Head of caudate nucleus (tissue), 42 donors: ENCODE data around the gene GPC3.
A peak's percentile ranks its signal among the peaks of the same experiment; 100 is the strongest.
"Not testable (repeated sequence)": the region's sequence is repeated elsewhere in the genome, so short reads cannot be mapped to it uniquely, and the experiment has no call there.

ENCODE experiments used
- DNase-seq, 42 donors: peaks; one replicate each; pipeline versions ENCODE4 v3.0.0 to v3.0.0-alpha.2; 2020 to 2021; ENCODE audit warnings: mixed read lengths in 7 of 42
- intact Hi-C: fragments of 100-400 bp; cut with DNase I; formaldehyde crosslinking; loops from one replicate; pipeline ENCODE4 v1.15.0; 2022

The GPC3 gene

GRCh38 chrX:133818019-133818418, 167.4 kb downstream of the GPC3 start:
- intact Hi-C loops, result no loop called here
- DNase-seq, result no peak

GRCh38 chrX:133815496-133815895, 169.9 kb downstream of the GPC3 start:
- intact Hi-C loops, result no loop called here
- DNase-seq, result no peak

GRCh38 chrX:133813971-133814370, 171.4 kb downstream of the GPC3 start:
- intact Hi-C loops, result no loop called here
- DNase-seq, result no peak

GRCh38 chrX:133812402-133812801, 173.0 kb downstream of the GPC3 start:
- DNase-seq, result no peak
- intact Hi-C loops, result no loop called here

DNA sequence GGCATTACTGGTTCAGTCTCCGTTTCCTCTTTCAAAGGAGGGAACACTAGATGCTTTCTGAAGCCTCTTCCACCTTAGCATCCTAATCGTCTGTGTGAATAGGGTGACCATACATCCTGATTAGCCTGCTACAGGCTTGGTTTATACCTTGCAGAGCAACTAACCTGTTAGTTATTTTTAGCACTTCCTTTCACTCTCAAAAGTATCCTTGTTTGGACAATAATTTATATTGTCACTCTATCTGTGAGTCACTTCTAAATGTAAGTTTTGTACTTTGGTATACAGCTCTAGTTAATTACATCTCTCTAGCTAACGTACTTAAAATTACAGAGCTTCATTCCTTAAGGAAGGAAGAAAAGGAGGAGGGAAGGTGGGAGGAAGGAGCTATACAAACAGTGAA, 174.5 kb downstream of the GPC3 start:
- intact Hi-C loops, result no loop called here
- no peak for DNase-seq

DNA sequence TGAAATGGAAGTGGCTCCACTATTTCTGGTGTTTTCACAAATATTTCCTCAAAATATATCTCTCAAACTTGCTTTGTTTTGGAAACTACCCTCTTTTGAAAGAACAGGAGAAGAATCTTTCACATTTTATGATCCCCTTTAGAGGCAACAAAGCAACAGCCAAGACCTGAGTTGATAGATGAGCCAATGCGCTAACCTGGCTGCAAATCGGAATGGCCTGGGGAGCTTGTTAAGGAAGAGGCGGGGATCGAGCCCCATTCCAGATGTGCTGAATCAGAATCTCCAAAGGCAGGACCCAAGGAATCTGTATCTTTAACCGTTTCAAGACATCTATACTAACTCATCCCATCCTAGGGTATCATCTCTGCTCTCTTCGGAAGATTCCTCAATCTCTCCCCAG, 181.3 kb downstream of the GPC3 start:
- intact Hi-C loops, result no loop called here
- DNase-seq, result no peak

- no peak for DNase-seq
- intact Hi-C loops, result loop anchor here (10.0 kb wide), 1 partner anchor 599 kb away; no protein-coding TSS in a partner anchor
Measured at GRCh38 chrX:133796282-133796681, 189.1 kb downstream of the GPC3 start.

- intact Hi-C loops, result loop anchor here (10.0 kb wide), 1 partner anchor 601 kb away; no protein-coding TSS in a partner anchor
- no peak for DNase-seq
Measured at GRCh38 chrX:133794126-133794525, 191.3 kb downstream of the GPC3 start.

DNA sequence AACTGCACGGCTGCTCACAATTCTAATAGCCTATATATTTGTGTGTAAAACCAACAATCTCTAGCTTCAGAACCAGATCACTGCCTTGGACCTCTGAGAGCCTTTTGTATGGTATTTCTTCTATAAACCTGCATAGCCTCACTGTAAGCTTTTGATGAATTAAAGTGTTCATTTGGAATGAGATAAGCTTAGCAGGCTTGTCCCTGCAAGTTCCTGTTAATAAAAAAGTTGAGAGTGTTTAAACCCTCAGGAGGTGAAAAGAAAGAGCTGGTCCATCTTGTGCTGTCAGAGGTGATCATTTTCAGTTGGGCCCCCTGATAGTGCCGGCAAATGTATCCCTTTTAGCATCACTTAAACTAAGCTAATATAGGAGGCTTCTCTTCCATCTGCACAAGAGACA, 191.8 kb downstream of the GPC3 start:
- intact Hi-C loops, result loop anchor here (10.0 kb wide), 1 partner anchor 601 kb away; no protein-coding TSS in a partner anchor

GRCh38 chrX:133792198-133792953, 193.0 kb downstream of the GPC3 start:
- peak; percentile 32 to 88 (median 72) for DNase-seq
- intact Hi-C loops, result loop anchor here (10.0 kb wide), 1 partner anchor 602 kb away; no protein-coding TSS in a partner anchor

More for the DNA sequence above, 191.8 kb downstream of the GPC3 start:
- DNase-seq, result no peak

GRCh38 chrX:133789829-133790228, 195.6 kb downstream of the GPC3 start:
- intact Hi-C loops, result loop anchor here (10.0 kb wide), 1 partner anchor 605 kb away; no protein-coding TSS in a partner anchor

GRCh38 chrX:133786382-133786781, 199.0 kb downstream of the GPC3 start:
- intact Hi-C loops, result no loop called here
- no peak for DNase-seq

More at GRCh38 chrX:133789829-133790228, 195.6 kb downstream of the GPC3 start:
- DNase-seq, result no peak

- DNase-seq, result peak in 1 of 42 donors; percentile 1
- intact Hi-C loops, result no loop called here
Measured at GRCh38 chrX:133783274-133783673, 202.1 kb downstream of the GPC3 start.

DNA sequence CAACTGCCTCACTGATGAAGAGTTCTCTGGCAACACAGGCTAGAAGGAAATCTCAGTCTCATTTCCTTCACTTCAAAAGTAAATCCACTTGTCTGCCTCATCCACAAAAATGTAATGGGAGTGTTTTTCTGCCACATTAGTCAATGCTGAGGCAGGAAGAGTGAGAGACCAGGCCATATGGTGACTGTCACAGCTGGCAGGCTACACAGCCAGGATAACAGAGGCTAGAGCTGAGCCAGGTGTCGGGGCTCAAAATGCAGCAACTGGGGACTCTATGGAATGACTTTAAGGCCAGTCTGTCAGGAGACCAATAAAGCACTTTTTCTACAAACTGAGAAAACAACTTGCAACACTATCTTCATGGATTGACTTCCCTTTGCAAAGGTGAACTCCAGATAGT, 204.2 kb downstream of the GPC3 start:
- intact Hi-C loops, result no loop called here
- no peak for DNase-seq

GRCh38 chrX:133776072-133776471, 209.3 kb downstream of the GPC3 start:
- intact Hi-C loops, result no loop called here
- DNase-seq, result peak in 21 of 42 donors; percentile 3 to 63 (median 19)

DNA sequence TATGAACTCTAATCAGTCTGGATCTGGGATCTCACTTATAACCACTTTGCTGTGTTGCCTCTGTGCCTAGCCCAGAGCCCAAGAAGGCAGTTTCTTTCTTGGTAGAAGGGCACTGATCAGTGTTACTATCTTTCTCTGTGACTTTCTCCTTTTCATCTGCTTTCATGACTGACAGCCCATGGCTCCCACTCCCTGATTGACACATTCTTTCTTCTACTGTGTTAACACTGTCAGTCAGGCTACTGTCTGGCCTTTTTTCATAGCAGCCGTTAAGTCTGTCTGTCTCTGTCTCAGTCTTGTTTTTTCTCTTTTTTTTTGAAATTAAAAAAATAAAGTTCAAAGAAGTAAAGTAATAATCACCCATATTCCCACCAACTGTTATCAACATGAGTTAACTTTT, 210.6 kb downstream of the GPC3 start:
- intact Hi-C loops, result no loop called here
- no peak for DNase-seq

GRCh38 chrX:133771086-133771646, 214.2 kb downstream of the GPC3 start:
- intact Hi-C loops, result no loop called here

DNA sequence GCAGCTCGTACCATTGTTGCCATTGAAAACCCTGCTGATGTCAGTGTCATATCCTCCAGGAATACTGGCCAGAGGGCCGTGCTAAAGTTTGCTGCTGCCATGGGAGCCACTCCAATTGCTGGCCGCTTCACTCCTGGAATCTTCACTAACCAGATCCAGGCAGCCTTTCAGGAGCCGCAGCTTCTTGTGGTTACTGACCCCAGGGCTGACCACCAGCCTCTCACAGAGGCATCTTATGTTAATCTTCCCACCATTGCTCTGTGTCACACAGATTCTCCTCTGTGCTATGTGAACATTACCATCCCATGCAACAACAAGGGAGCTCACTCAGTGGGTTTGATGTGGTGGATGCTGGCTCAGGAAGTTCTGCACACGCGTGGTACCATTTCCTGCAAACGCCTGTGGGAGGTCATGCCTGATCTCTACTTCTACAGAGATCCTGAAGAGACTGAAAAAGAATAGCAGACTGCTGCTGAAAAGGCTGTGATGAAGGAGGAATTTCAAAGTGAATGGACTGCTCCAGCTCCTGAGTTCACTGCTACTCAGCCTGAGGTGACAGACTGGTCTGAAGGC, 222.3 kb downstream of the GPC3 start:
- intact Hi-C loops, DNase-seq: not testable (repeated sequence)

More at GRCh38 chrX:133771086-133771646, 214.2 kb downstream of the GPC3 start:
- DNase-seq, result no peak

DNA sequence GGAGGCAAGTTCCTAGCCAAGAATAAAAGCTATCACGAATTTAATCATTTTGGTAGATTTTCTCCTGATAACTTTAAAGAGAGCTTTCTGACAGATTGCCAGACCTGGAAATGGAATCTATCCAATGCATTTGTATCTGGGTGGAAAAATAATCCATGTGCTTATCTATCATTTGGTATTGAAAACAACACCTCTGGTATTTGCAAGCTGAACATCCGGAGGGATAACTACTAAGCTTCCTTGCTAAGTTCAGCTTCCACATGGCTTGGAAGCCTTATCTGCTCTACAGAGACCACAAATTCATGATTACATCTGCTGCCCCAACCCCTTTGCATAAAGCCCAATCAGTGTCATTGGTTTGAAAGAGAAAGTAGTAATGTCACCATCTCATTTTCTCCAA, 230.7 kb downstream of the GPC3 start:
- no peak for DNase-seq
- intact Hi-C loops, result no loop called here

DNA sequence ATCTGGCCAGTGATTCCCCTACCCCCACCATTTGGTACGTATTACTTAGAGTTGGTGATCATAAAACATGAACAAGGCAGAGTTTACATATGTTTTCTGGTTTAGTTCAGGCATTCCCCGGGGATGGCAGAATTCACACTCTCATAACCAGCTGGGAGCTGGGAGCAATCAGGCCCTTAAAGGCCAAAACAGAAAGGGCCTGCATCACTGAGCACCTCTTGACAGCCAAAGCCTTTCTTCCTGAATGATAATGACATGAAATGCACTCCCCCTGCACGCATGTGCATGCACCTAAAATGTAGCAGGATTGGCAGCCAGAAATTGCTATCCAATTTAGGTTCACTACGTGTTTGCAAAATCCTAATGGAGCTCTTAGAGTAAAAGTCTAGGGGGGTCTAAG, 235.4 kb downstream of the GPC3 start:
- DNase-seq, result no peak
- intact Hi-C loops, result no loop called here
